Activated effector memory CD4-positive, alpha-beta T cell treated with anti-CD3 and anti-CD28 coated beads, Interleukin-2, amount 50 U/mL, for 16 hours (primary cell): ENCODE measurements around the gene PAQR4.

Experiments
- DNase-seq: peaks from one replicate; pipeline ENCODE4 v3.0.0-alpha.2; 2020

PAQR4 gene

GRCh38 chr16:2966043-2966807 lies 2.9 kb upstream of the PAQR4 start:
- no peak for DNase-seq

GRCh38 chr16:2966808-2967191 lies 2.3 kb upstream of the PAQR4 start:
- DNase-seq = no peak

DNA sequence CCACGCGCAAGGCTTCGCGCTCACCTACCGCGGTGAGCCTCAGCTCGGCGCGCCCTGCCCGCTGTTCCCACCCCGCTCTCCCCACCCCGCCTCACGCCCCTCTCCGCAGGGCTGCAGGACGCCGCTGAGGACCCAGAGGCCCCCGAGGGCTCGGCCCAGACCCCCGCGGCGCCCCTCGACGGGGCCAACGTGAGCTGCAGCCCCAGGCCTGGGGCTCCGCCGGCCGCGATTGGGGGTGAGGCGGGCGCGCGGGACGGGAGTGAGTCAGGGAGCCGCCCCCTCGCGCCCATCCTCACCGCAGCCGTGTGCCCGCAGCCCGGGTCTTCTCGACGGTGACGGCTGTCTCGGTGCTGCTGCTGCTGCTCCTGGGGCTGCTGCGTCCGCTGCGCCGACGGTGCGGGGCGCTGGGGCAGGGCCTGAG lies 1.9 kb upstream of the PAQR4 start:
- DNase-seq = no peak

- no peak for DNase-seq
Observed at GRCh38 chr16:2967721-2968161, 1.4 kb upstream of the PAQR4 start.

DNA sequence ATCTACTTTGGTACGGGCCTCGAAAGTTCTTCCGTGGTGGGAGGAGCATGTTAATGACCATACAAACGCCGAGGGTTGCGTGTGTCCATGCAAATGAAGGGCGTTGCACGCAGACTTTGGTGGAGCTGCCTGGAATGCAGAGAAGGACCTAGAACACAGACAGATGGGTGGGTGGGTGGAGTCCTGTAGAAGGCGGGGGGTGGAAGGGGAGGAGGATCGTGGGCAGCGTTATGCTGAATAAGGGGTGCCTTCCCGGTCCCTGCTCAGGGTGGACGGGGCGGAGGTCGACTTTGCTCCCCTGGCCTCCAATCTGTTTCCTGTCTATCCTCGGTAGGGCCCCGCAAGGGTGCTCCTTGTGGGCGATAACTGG lies 795 bp upstream of the PAQR4 start:
- DNase-seq = no peak

DNA sequence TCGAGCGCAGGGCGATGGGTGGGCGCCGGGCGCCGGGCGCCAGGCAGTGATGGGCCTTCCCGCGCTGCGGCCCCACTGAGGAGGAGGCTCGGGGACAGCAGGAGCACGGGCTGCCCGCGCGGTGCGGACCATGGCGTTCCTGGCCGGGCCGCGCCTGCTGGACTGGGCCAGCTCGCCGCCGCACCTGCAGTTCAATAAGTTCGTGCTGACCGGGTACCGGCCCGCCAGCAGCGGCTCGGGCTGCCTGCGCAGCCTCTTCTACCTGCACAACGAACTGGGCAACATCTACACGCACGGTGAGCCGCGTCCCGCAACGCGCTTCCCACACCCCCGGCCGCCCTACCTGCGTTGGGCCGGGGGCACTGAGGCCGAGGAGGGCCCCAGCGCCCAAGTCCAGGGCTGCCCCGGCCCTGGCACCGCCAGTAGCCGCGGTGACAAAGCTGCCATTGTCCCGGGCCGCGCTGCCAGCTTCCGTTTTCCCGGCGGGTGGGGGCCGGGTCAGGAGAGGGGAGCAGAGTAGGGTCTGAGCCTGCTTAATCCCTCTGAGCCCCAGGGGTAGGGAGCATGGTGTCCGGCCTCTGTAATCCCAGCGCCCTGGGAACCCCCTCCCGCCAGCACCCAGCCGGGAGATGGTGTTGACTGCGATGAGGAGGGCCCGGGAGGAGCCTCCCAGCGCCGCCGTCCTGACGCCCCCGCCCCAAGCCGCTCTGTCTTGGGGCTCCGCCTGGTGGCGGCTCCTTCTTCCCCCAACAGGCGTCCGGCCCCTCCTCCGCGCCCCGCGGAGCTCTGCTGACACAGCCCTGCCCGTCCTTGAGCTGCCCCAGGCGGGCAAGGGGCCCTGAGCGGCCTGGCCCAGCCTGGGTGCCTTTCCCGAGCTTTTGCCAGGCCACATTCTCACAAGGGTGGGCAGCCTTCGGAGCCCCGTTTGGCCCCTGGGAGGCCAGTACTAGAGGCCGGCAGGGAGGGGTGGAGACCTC lies 685 bp downstream of the PAQR4 start:
- peak; percentile 90 for DNase-seq

DNA sequence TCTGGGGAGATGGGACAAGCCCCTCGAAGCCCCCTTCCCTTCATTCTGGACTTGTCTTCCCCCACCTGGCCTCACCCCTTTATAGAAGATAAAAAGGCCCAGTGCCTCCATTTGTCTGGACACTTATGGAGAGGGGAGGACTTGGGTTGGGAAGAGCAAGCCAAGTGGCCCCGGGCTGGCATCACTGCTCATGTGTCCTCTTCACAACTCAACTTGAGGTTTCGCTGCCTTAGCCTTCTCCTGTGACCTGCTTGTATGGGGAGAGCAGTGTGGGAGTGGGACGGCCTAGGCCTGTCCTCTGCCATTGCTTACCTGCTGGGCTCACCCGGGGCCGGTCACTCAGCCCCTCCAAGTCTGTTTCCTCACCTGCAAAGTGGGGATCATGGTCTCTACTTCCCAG lies 1.4 kb downstream of the PAQR4 start:
- DNase-seq = no peak

DNA sequence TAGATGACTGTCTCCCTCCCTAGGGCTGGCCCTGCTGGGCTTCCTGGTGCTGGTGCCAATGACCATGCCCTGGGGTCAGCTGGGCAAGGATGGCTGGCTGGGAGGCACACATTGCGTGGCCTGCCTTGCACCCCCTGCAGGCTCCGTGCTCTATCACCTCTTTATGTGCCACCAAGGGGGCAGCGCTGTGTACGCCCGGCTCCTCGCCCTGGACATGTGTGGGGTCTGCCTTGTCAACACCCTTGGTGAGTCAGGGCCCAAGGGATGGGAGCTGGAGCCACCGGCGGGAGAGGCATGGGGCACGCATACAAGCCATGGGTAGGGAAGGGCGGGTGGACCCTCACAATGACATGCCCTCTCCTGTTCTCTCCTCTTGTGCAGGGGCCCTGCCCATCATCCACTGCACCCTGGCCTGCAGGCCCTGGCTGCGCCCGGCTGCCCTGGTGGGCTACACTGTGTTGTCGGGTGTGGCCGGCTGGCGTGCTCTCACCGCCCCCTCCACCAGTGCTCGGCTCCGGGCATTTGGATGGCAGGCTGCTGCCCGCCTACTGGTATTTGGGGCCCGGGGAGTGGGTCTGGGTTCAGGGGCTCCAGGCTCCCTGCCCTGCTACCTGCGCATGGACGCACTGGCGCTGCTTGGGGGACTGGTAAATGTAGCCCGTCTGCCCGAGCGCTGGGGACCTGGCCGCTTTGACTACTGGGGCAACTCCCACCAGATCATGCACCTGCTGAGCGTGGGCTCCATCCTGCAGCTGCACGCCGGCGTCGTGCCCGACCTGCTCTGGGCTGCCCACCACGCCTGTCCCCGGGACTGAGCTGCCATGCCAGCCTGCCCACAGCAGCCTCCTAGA lies 2.2 kb downstream of the PAQR4 start:
- DNase-seq = no peak

- no peak for DNase-seq
Observed at GRCh38 chr16:2971985-2972784, 3.0 kb downstream of the PAQR4 start.

GRCh38 chr16:2973093-2973492 lies 3.9 kb downstream of the PAQR4 start:
- DNase-seq = no peak

DNA sequence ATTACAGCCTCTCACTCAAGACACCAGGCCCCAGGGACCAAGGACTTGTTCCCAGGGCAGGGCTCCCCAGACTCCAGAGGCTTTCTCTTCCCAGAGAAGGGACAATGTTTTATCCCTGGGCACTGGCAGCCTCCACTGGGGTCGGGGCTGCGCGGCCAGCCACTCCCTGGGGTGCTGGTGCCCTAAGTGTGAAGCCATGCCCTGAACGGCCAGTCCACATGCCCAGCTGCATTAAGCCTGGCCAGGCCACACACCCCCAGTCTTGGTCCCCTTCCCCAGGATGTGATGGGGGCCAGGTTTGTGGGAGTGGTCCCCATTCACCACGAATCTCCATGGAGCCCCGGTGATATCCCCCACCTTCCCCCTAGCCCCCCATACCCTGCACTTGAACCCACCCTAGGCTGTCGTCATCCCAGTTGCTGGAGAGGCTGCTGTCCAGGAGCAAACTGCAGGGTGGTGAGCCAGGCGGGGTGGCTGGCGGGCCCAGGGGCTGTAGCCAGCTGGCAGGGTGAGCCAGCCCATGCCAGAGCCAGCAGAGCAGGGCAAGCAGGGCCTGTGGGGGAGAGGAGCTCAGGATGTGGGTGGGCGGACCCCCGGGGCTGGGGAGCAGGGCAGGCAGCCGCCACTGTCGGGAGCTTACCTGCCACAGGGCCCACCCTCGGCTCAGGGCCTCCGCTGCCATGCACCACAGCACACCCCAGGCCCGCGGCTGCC lies 4.6 kb downstream of the PAQR4 start:
- DNase-seq = no peak

DNA sequence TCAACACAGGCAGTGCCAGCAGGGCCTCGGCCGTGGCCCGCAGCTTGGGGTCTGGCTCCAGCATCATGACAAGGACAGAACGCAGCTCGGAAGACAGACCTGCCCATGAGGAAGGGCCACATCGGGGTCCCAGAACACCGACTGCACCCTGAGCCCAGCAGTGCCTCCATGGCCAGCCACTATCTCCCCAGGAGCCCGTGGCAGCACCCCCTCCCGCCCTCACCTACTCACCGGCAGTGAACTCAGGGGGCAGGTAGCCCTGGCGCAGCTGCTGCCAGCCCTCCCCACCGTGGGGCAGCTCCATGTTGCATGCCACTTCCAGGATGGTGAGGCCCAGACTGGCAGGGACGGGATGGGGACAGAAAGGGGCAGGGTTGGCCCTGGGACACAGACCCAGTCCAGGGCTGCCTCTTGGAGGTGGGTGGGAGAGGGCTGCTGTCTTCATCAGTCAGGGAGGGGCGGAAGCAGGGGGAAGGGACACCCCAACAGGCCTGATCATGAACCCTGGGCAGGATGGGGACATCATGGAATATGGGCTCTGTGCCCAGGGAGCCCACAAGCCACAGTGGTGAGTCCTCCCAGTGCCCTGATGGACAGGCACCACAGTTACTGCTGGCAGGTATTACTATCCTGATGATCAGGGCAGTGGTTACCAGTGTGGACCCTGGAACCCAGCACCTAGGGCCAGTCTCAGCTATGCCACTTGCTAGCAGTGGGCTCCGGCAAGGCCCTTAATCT lies 5.3 kb downstream of the PAQR4 start:
- no peak for DNase-seq

DNA sequence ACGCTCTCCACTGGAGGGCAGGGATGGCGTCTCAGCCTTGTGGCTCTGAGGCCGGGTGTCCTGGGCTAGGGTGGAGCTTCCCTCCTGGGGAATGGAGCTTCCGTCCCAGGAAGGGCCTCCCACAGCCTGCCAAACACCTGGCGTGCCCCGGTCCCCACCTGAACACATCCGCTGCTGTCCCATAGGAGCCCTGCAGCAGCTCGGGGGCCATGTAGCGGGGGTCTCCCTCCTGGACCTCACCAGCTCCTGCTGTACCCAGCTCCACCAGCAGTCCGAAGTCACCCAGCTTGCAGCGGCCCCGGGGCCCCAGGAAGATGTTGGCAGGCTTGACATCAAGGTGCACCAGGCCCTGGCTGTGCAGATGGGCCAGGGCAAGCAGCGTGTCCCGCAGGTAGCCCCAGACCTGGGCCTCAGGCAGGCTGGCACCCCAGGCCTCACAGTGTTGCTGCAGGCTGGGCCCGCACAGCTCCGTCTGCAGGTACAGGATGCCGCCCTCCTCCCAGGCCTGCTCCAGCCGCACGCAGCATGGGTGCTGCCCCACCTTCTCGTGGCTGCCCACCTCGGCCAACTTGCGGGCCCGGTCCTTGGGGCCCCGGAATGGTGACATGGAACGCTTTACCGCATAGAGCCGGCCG lies 6.1 kb downstream of the PAQR4 start:
- DNase-seq = no peak

DNA sequence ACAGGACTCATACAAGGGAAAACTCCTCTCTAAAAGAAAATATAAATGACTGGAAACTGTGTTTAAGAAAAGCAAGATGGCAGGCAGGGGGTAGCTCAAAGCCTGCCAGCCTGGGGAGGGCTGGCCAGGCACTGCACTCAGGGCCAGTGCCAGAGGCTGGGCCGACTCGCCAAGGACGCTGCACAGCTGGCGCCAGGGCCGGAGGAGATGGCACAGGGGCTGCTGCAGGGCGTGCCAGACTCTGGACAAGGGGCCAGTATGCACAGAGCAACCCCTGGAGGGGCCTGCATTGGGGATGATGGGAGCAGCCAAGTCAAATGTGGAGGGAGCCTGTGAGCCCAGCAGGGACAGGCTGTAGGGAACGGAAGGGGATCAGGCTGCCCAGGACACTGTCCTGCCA lies 7.1 kb downstream of the PAQR4 start:
- no peak for DNase-seq

DNA sequence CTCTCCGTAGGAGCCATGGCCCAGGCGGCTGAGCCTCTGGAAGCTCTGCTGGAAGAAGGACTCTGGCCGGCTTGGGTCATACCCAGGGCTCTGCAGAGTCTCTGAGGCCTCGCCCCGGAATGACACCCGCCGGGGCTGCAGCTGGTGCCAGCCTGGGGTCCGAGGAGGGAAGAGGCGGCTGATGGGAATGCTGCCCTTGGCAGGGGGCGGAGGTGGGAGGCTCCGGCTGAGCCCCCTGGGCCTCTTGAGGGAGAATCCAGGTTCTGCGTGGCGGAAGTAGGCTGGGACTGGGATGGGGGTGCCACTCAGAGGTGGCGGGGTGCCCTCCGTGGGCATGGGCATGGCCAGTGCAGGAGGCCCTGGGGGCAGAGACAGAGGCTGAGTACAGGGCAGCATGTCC lies 7.5 kb downstream of the PAQR4 start:
- no peak for DNase-seq

DNA sequence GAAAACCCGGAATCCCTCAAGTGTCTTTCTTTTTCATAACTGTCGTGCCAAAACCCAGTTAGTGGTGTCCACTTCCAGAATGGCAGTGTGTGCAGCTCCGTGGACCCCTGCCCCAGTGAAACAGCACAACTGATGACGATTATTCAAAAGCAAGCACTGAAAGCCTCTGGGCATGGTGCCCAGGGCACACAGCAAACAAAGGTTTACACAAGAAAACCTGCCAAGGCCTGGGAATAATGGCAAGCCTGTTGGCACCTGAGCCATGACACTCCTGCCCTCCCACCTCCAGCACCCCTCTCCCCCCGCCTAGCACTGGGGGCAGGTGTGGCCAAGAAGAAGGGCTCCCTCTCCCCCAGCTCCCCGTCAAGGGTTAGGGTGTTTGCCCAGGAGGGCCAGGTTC lies 8.3 kb downstream of the PAQR4 start:
- no peak for DNase-seq

- no peak for DNase-seq
Observed at GRCh38 chr16:2979669-2980226, 10.6 kb downstream of the PAQR4 start.

DNA sequence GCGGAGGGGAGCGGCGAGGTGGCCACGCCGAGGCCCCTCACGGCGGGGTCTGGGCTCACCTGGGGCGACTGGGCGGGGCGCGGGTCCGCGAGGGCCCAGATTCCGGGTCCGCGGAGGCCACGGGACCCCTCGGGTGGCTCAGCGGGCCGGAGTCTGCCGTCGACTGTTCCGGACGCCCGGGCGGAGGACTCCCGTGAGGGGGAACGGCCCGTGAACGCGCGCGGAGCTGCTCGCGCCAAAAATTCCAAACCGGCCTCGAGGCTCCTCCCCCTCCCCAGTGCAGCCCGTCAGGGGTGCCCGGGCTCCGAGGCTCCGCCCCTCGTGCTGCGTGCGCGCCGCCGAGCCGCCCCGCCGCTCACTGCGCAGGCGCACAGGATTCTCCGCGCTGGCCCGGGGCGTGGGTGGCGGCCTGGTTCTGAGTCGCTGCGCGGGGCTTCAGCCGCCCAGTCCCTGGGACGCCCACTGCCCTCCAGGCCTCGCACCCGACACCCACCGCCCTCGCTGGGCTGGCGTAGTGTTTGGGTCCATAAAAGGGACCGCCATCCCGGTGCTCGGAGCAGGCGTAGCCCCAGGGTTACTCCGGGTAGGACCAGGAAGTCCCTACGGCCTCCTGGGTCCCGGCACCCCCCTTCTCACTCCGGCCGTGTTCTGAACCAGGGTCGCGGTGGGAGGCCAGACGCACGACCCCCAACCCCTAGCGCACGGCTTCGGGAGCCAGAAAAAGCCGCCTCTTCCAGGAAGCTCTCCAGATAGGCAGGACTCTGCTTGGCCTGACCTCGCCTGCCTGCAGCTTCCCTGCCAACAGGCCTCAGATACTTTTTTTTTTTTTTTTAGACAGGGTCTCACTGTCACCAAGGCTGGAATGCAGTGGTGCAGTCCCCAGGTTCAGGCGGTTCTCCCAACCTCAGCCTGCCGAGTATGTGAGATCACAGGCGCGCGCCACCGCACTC lies 11.4 kb downstream of the PAQR4 start, which contains the start of gene PKMYT1:
Gene PKMYT1 (minus strand): TSS at position 220 of the 950 bp plus-strand sequence. CDS start 789 bp downstream, outside the sequence.
- DNase-seq = peak; percentile 98
